ENCODE data around the gene TM4SF1. TPM values are rescaled to one million over a fixed set of nuclear protein-coding genes. Genes with fewer than 3 reads are reported as not detected.
A peak's percentile ranks its signal among the peaks of the same experiment; 100 is the strongest.

Gene TM4SF1
- total RNA-seq, 1 experiment from 2014 or later: 1,063 TPM

DNA sequence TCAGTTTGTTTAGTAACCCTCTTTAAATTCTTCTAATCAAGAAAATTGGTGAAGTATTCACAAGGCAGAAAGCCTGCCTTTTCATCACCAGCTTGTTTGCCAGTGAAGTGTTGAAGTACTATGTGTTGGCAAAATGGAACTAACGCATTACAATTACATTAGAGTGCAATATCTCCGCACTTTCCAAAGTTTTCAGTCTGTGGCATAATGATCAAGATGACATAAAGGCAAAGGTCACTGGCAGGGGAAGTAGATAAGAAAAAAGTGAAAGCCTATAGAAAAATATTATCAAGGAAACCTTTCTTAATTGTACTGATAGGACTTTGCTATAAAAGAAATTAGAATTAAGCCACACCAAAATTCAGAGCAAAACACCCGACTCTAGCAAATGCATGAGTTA is 25.0 kb upstream of the TM4SF1 start:
- ATAC-seq: no peak
- H3K4me1 ChIP-seq (ENCODE audit: control insufficient read depth, insufficient read depth, low read length): peaks cover 29% of the 10 kb centered on the region
- no peak for DNase-seq (ENCODE audit: low read depth, low spot score)
- no peaks in the 10 kb centered on the region for H3K36me3 ChIP-seq (ENCODE audit: control insufficient read depth, insufficient read depth, low read length)
- no TSS peak for BruUV-seq (replicated peaks)
- CTCF ChIA-PET: no interaction called here
- TF ChIP-seq, protein P1, sequence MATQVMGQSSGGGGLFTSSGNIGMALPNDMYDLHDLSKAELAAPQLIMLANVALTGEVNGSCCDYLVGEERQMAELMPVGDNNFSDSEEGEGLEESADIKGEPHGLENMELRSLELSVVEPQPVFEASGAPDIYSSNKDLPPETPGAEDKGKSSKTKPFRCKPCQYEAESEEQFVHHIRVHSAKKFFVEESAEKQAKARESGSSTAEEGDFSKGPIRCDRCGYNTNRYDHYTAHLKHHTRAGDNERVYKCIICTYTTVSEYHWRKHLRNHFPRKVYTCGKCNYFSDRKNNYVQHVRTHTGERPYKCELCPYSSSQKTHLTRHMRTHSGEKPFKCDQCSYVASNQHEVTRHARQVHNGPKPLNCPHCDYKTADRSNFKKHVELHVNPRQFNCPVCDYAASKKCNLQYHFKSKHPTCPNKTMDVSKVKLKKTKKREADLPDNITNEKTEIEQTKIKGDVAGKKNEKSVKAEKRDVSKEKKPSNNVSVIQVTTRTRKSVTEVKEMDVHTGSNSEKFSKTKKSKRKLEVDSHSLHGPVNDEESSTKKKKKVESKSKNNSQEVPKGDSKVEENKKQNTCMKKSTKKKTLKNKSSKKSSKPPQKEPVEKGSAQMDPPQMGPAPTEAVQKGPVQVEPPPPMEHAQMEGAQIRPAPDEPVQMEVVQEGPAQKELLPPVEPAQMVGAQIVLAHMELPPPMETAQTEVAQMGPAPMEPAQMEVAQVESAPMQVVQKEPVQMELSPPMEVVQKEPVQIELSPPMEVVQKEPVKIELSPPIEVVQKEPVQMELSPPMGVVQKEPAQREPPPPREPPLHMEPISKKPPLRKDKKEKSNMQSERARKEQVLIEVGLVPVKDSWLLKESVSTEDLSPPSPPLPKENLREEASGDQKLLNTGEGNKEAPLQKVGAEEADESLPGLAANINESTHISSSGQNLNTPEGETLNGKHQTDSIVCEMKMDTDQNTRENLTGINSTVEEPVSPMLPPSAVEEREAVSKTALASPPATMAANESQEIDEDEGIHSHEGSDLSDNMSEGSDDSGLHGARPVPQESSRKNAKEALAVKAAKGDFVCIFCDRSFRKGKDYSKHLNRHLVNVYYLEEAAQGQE (IDR thresholded peaks at IDR 0.05; ENCODE audit: insufficient read depth in 1 of 2, low read depth in 2 of 2, low read length in 1 of 2): no peak
- TF ChIP-seq, protein P2, sequence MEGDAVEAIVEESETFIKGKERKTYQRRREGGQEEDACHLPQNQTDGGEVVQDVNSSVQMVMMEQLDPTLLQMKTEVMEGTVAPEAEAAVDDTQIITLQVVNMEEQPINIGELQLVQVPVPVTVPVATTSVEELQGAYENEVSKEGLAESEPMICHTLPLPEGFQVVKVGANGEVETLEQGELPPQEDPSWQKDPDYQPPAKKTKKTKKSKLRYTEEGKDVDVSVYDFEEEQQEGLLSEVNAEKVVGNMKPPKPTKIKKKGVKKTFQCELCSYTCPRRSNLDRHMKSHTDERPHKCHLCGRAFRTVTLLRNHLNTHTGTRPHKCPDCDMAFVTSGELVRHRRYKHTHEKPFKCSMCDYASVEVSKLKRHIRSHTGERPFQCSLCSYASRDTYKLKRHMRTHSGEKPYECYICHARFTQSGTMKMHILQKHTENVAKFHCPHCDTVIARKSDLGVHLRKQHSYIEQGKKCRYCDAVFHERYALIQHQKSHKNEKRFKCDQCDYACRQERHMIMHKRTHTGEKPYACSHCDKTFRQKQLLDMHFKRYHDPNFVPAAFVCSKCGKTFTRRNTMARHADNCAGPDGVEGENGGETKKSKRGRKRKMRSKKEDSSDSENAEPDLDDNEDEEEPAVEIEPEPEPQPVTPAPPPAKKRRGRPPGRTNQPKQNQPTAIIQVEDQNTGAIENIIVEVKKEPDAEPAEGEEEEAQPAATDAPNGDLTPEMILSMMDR (IDR thresholded peaks at IDR 0.05): no peak
- TF ChIP-seq POLR2AphosphoS5 (IDR thresholded peaks at IDR 0.05; ENCODE audit: low read depth, low read length): no peak
- POLR2A ChIA-PET: no interaction called here
- intact Hi-C loops (cut with micrococcal nuclease; ENCODE audit: unreplicated experiment): no loop called here
- peaks cover 14% of the 10 kb centered on the region for H3K9me3 ChIP-seq (ENCODE audit: control insufficient read depth, insufficient read depth, low read depth, low read length)
- in situ Hi-C loops (cut with HindIII; ENCODE audit: low pct_unique_long_range_greater_than_20kb, low sequenced_read_pairs): no loop called here
- H3K27me3 ChIP-seq (ENCODE audit: control insufficient read depth, insufficient read depth, low read length): no peaks in the 10 kb centered on the region
- H3K27ac ChIP-seq (ENCODE audit: low read length): peak overlapping the region; percentile 99
- H3K4me3 ChIP-seq (ENCODE audit: low read depth in 2 of 2, low read length in 2 of 2): no peak overlapping the region

DNA sequence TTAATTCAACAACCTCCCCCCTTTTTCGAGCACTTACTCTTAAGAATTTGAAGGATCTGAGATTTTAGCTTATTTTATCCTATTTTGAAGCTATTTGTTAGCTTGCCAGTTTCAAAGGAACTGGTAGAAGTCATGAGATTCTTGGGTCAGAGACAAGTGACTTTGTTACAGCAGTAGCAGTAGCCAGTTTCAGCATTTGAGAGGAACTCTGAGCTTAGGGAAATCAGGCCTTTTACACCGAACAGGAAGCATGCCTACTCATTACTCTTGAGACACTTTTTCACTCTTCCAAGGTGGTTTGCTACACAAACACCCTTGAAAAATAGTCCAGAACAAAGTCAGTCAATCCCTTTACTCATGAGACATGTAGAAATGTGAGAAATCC is 24.5 kb upstream of the TM4SF1 start:
- H3K27me3 ChIP-seq (ENCODE audit: control insufficient read depth, insufficient read depth, low read length): no peaks in the 10 kb centered on the region
- POLR2A ChIA-PET: no interaction called here
- peak overlapping the region; percentile 99 for H3K27ac ChIP-seq (ENCODE audit: low read length)
- H3K36me3 ChIP-seq (ENCODE audit: control insufficient read depth, insufficient read depth, low read length): no peaks in the 10 kb centered on the region
- peaks cover 14% of the 10 kb centered on the region for H3K9me3 ChIP-seq (ENCODE audit: control insufficient read depth, insufficient read depth, low read depth, low read length)
- H3K4me1 ChIP-seq (ENCODE audit: control insufficient read depth, insufficient read depth, low read length): peaks cover 32% of the 10 kb centered on the region
- in situ Hi-C loops (cut with HindIII; ENCODE audit: low pct_unique_long_range_greater_than_20kb, low sequenced_read_pairs) (no loop called here), intact Hi-C loops (cut with micrococcal nuclease; ENCODE audit: unreplicated experiment) (no loop called here)
- TF ChIP-seq TCF7L2 (IDR thresholded peaks at IDR 0.05; ENCODE audit: low read depth, low read length) (no peak), SIN3A (IDR thresholded peaks at IDR 0.05; ENCODE audit: borderline replicate concordance, insufficient read depth, low read depth, low read length) (no peak), POLR2AphosphoS5 (IDR thresholded peaks at IDR 0.05; ENCODE audit: low read depth, low read length) (no peak)
- TF ChIP-seq, protein P1 (IDR thresholded peaks at IDR 0.05; ENCODE audit: insufficient read depth in 1 of 2, low read depth in 2 of 2, low read length in 1 of 2): no peak
- TF ChIP-seq, protein P2 (IDR thresholded peaks at IDR 0.05): no peak
- no peak for DNase-seq (ENCODE audit: low read depth, low spot score)
- peak; percentile 79 for ATAC-seq
- CTCF ChIA-PET: no interaction called here
- H3K4me3 ChIP-seq (ENCODE audit: low read depth in 2 of 2, low read length in 2 of 2): no peak overlapping the region
- BruUV-seq (replicated peaks): no TSS peak

All from Panc1 (cell line).